BLaER1 (cell line): ENCODE results near the gene PTPRM.

Experiments
- H3K27ac ChIP-seq: shearing (Covaris generic); formaldehyde crosslinking; 2 replicates; pipeline ENCODE4 v1.8.1; 2022
- H3K27me3 ChIP-seq: shearing (Covaris generic); formaldehyde crosslinking; 2 replicates; pipeline ENCODE4 v1.8.1; 2022
- H3K36me3 ChIP-seq: shearing (Covaris generic); formaldehyde crosslinking; 2 replicates; pipeline ENCODE4 v1.8.1; 2022
- H3K4me1 ChIP-seq: shearing (Covaris generic); formaldehyde crosslinking; 2 replicates; pipeline ENCODE4 v1.8.1; 2022
- H3K4me2 ChIP-seq: shearing (Covaris generic); formaldehyde crosslinking; 2 replicates; pipeline ENCODE4 v1.8.1; 2022
- H3K4me3 ChIP-seq: shearing (Covaris generic); formaldehyde crosslinking; 2 replicates; pipeline ENCODE4 v1.8.1; 2022
- H3K9ac ChIP-seq: shearing (Covaris generic); formaldehyde crosslinking; 2 replicates; pipeline ENCODE4 v1.8.1; 2022
- H3K9me3 ChIP-seq: shearing (Covaris generic); formaldehyde crosslinking; 2 replicates; pipeline ENCODE4 v1.8.1; 2022
- H4K20me1 ChIP-seq: shearing (Covaris generic); formaldehyde crosslinking; 2 replicates; pipeline ENCODE4 v1.8.1; 2022
- Cebpa-rat ChIP-seq: shearing (Covaris generic); IDR thresholded peaks from 2 replicates; pipeline ENCODE4 v1.8.1; 2022

Gene PTPRM

DNA sequence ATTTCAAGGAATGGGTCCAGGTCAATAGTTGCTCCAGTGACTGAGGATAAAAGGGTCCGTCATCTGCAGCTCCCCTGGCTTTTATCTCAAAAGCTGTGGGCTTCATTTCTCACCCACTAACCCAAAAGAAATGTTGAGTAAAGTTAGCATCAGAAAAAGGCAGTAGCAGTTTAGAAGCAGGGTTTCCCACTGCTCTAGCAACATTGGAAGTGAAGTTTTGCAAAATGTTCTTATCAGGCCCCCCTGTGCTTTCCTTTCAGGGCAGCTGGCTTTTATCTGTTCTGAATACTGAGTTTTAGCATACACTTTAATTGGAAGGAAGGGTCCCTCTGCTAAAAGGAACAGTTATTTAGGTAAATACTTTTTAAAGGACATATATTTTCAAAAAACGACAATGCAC is 745.9 kb downstream of the PTPRM start:
- Histone ChIP-seq H3K4me2 (no peak overlapping the region), H3K36me3 (no peaks in the 10 kb centered on the region), H3K4me3 (no peak overlapping the region), H3K27ac (no peak overlapping the region), H3K9ac (no peak overlapping the region), H3K27me3 (no peaks in the 10 kb centered on the region), H4K20me1 (no peaks in the 10 kb centered on the region), H3K9me3 (no peaks in the 10 kb centered on the region), H3K4me1 (no peaks in the 10 kb centered on the region)
- TF ChIP-seq Cebpa-rat = no peak

GRCh38 chr18:8314124-8314523 is 747.0 kb downstream of the PTPRM start:
- no peaks in the 10 kb centered on the region for H4K20me1 ChIP-seq
- no peak overlapping the region for H3K27ac ChIP-seq
- H3K4me2 ChIP-seq = no peak overlapping the region
- H3K9ac ChIP-seq = no peak overlapping the region
- no peaks in the 10 kb centered on the region for H3K9me3 ChIP-seq
- no peaks in the 10 kb centered on the region for H3K27me3 ChIP-seq
- H3K36me3 ChIP-seq = no peaks in the 10 kb centered on the region
- no peak overlapping the region for H3K4me3 ChIP-seq
- no peak for TF ChIP-seq Cebpa-rat
- no peaks in the 10 kb centered on the region for H3K4me1 ChIP-seq

DNA sequence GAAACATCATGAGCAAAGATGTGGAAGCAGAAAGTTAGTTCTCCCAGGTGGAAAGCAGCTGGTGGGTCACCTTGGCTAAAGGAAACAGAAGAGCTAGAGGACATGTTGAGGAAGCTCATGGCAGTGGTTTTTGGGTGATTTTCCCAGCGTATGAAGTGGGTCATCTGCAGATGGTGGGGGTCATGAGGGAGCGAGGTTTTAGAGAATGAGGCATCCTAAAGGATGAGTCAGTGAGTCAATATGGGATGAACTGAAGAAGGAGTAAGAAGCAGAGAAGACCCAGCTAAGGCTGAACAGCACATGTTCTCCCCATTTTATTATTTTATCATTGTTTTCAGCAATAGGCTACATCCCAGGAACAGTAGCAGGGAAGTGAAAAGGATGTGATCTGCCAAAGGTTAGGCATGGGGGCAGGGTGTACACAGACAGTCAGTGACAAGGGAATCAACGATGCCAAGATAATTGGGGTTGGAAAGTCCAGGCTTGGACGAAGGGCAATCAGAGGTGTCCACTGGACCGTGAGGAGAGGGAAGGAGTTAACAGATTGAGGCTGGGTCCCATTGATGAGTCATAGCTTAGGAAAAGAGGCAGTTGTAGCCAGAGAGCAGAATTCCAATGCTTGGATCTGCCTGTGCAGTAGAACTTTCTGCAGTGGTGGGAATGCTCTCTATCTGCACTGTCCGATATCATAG is 752.8 kb downstream of the PTPRM start:
- Histone ChIP-seq H3K36me3 (no peaks in the 10 kb centered on the region), H3K27ac (no peak overlapping the region), H3K9me3 (no peaks in the 10 kb centered on the region), H4K20me1 (no peaks in the 10 kb centered on the region), H3K27me3 (no peaks in the 10 kb centered on the region; the same call in 1 of the 2 replicates), H3K4me3 (no peak overlapping the region), H3K9ac (no peak overlapping the region), H3K4me2 (no peak overlapping the region), H3K4me1 (no peaks in the 10 kb centered on the region)
- no peak for TF ChIP-seq Cebpa-rat

DNA sequence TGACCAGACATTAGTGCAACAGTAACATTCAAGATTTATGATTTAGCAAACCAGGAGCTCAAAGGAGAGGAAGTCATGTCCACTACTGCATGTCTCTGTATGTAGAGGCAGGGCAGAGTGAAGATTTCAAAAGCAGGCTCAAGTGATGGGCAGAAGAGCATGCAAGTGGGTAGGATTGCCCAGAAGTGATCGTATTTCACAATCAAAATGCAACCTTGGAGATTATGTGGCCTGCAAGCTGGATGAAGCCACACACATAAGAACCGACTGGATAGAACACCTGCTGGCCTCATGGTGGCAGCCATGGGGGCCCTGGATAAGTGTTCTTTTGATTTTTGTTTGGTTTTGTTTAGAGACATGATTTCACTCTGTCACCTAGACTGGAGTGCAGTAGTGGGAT is 755.4 kb downstream of the PTPRM start:
- Histone ChIP-seq H3K36me3 (no peaks in the 10 kb centered on the region), H3K4me3 (no peak overlapping the region), H3K9me3 (no peaks in the 10 kb centered on the region), H3K9ac (no peak overlapping the region), H3K27ac (no peak overlapping the region), H3K4me2 (no peak overlapping the region), H4K20me1 (no peaks in the 10 kb centered on the region), H3K27me3 (no peaks in the 10 kb centered on the region; the same call in 1 of the 2 replicates), H3K4me1 (no peaks in the 10 kb centered on the region)
- TF ChIP-seq Cebpa-rat = no peak

DNA sequence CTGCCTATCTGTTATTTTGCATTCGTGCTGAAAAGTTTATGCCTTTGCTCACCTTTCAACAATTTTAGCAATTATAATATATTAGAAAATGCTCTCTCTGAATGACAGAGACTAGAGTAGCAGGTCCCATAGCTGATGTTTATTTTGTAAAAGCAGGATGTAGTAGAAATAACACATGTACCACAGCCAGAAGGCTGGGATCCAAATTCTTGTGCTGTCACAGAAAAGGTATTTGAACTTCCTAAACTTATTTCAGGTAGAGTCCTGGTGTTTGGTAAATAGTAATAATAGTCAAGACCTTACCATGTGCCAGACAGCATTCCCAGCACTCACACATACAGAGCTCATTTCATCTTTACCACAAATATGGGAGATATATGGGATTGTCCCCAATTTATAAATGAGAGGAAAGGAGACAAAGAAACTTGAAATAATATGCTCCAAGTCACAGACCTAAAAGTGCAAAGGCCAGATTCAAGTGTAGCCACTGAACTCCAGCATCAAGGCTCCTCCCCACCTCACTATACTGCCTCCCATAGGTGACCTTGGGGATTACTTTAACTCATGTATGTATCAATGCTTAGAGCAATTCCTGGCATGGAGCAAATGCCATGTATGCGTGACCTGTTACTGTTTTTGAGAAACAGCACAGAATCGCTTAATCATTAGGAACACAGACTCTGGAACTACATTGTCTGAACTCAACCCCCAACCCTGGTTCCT is 757.4 kb downstream of the PTPRM start:
- no peaks in the 10 kb centered on the region for H3K9me3 ChIP-seq
- no peaks in the 10 kb centered on the region; the same call in 1 of the 2 replicates for H3K27me3 ChIP-seq
- H3K4me1 ChIP-seq = no peaks in the 10 kb centered on the region
- H3K27ac ChIP-seq = no peak overlapping the region
- H3K36me3 ChIP-seq = no peaks in the 10 kb centered on the region
- no peaks in the 10 kb centered on the region for H4K20me1 ChIP-seq
- no peak overlapping the region for H3K9ac ChIP-seq
- no peak overlapping the region for H3K4me3 ChIP-seq
- TF ChIP-seq Cebpa-rat = no peak
- no peak overlapping the region for H3K4me2 ChIP-seq

DNA sequence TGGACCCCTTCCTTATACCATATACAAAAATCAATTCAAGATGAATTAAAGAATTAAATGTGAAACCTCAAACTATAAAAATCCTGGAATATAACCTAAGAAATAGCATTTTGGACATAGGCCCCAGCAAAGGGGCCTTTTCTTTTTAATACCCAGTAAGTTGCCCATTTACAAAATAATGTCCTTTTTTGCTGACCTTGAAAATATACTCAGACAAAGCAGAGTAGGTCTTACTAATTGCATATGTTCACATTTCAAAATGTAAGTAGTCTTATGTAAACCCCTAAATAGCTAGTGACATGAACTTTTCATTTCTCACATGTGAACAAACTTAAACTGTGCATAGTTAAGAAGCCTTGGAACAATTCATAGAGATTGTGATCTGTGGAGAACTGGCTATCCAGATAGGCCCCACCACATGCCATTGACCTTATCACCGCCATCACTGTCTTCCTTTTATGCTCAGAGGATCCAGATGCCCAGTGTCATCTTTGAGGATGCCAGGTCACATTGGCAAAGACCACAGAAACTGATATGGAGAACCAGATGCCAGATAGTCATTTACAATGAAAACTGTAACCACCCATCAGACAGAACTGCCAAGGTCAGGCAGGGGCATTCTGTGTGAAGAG is 759.8 kb downstream of the PTPRM start:
- TF ChIP-seq Cebpa-rat = no peak
- no peaks in the 10 kb centered on the region for H4K20me1 ChIP-seq
- no peaks in the 10 kb centered on the region for H3K4me1 ChIP-seq
- H3K27ac ChIP-seq = no peak overlapping the region
- H3K27me3 ChIP-seq = no peaks in the 10 kb centered on the region
- no peak overlapping the region for H3K4me2 ChIP-seq
- no peaks in the 10 kb centered on the region for H3K36me3 ChIP-seq
- H3K9me3 ChIP-seq = no peaks in the 10 kb centered on the region
- no peak overlapping the region for H3K9ac ChIP-seq
- no peak overlapping the region for H3K4me3 ChIP-seq

DNA sequence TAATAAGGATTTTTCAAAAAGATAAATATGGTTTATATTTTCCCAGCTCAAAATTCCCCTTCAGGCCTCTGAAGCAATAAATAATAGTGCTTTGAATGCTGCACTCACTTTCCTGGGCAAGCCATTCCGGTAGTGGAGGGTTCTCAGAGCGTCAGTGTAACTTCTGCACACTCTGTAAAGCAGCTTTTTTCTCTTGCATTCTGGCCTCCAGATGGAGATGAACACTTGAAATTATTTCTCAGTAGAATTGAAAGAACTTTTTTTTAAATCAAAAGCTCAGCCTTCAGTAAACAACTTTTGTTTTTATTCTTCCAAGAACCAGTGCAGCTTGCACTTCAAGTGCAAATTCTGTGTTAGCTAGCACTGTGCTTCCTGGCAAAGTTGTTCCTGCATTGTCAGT is 761.0 kb downstream of the PTPRM start:
- Histone ChIP-seq H4K20me1 (no peaks in the 10 kb centered on the region), H3K27me3 (no peaks in the 10 kb centered on the region), H3K9me3 (no peaks in the 10 kb centered on the region), H3K4me2 (no peak overlapping the region), H3K9ac (no peak overlapping the region), H3K4me1 (no peaks in the 10 kb centered on the region), H3K36me3 (no peaks in the 10 kb centered on the region), H3K4me3 (no peak overlapping the region), H3K27ac (no peak overlapping the region)
- no peak for TF ChIP-seq Cebpa-rat

GRCh38 chr18:8329186-8329771 is 762.2 kb downstream of the PTPRM start:
- Histone ChIP-seq H3K4me3 (no peak overlapping the region), H3K9ac (no peak overlapping the region), H3K9me3 (no peaks in the 10 kb centered on the region), H3K36me3 (no peaks in the 10 kb centered on the region), H3K27me3 (no peaks in the 10 kb centered on the region), H3K4me1 (no peaks in the 10 kb centered on the region), H3K4me2 (no peak overlapping the region), H4K20me1 (no peaks in the 10 kb centered on the region), H3K27ac (no peak overlapping the region)
- TF ChIP-seq Cebpa-rat = no peak

DNA sequence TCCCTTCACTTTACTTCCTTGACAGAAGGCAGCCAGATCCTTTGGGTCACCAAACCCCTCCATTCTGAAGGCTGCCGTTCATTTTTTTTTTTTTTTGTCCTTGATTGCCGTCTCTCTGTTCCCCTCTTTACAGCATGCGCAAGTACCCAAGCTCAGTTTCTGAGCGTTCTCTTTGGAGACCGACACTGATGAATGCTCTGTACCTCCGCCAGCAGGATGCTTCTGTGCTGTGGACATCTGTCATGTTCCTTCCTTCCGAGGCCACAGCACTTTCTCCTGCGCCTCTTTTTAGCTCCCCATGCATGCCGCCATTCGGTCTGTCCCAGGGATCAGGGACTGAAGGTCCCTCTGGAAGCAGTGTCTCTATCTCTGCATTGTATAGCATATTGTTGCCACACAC is 763.5 kb downstream of the PTPRM start:
- Histone ChIP-seq H4K20me1 (no peaks in the 10 kb centered on the region), H3K9ac (no peak overlapping the region), H3K4me3 (no peak overlapping the region), H3K4me2 (no peak overlapping the region), H3K27ac (no peak overlapping the region), H3K36me3 (no peaks in the 10 kb centered on the region), H3K9me3 (no peaks in the 10 kb centered on the region), H3K27me3 (no peaks in the 10 kb centered on the region), H3K4me1 (no peaks in the 10 kb centered on the region)
- TF ChIP-seq Cebpa-rat = no peak

DNA sequence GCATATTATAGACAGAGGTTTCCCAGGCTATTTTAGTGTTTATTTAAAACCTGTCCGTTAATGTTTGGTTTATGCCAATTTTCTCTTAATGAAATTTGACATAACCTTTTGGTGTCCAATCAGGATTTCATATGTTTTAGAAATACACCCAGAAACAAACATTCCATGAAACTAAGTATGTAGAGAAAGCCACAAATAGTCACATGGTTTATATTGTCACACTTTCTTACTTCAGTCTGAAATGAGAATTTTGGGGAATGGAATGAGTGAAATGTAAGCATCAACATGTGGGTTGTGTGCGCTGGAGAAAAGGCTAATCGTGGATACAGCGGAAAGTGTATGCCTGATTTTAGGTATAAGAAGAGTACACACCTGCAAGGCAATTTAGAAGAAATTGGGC is 765.2 kb downstream of the PTPRM start:
- H3K4me2 ChIP-seq = no peak overlapping the region
- H3K36me3 ChIP-seq = no peaks in the 10 kb centered on the region
- no peak overlapping the region for H3K9ac ChIP-seq
- no peaks in the 10 kb centered on the region for H3K27me3 ChIP-seq
- H3K9me3 ChIP-seq = no peaks in the 10 kb centered on the region
- H3K4me1 ChIP-seq = no peaks in the 10 kb centered on the region
- H3K4me3 ChIP-seq = no peak overlapping the region
- no peaks in the 10 kb centered on the region for H4K20me1 ChIP-seq
- TF ChIP-seq Cebpa-rat = no peak
- no peak overlapping the region for H3K27ac ChIP-seq
